ENCODE data around the gene AAMDC.

- no peak for TF ChIP-seq SRF (IDR thresholded peaks at IDR 0.05; ENCODE audit: low read depth, low read length)
- no peak for TF ChIP-seq ZNF225 (CRISPR knock-in tag; IDR thresholded peaks at IDR 0.05)
- TF ChIP-seq ZNF12 (CRISPR knock-in tag; IDR thresholded peaks at IDR 0.05), result no peak
- TF ChIP-seq STAG1 (CRISPR knock-in tag; IDR thresholded peaks at IDR 0.05), result no peak
- TF ChIP-seq CTCF (CRISPR knock-in tag; IDR thresholded peaks at IDR 0.05), result no peak
- no peak for TF ChIP-seq ZNF34 (CRISPR knock-in tag; IDR thresholded peaks at IDR 0.05; ENCODE audit: borderline replicate concordance)
Measured at GRCh38 chr11:77828926-77829325, 8.0 kb downstream of the AAMDC start.
